Activated B cell treated with CpG ODN at 0.5 μM for 24 hours (primary cell): Measurements from ENCODE around the gene SPATA46. TPM values are rescaled to one million over a fixed set of nuclear protein-coding genes. Genes with fewer than 3 reads are reported as not detected.

Experiments
- ATAC-seq: fragments of 200-7000 bp; cut with Tn5 transposase; one replicate; pipeline ENCODE4 v1.10.0; 2021; ENCODE audit warnings: low read depth, mild to moderate bottlenecking, moderate library complexity
- CTCF ChIA-PET: fragments of 350-600 bp; sonication (Branson Sonifier 250); formaldehyde crosslinking; loops from one replicate; lab custom pipeline; 2021; ENCODE audit warnings: antibody characterized with exemption; lab: Charles Lee
- POLR2A ChIA-PET: fragments of 350-600 bp; sonication (Branson Sonifier 250); formaldehyde crosslinking; loops from one replicate; lab custom pipeline; 2021; ENCODE audit warnings: antibody characterized with exemption; lab: Charles Lee
- DNase-seq: peaks from one replicate; pipeline ENCODE4 v3.0.0; 2022
- H3K27ac Mint-ChIP-seq: one replicate; pipeline ENCODE4 v1.8.0; 2020; ENCODE audit warnings: mixed read lengths
- H3K27me3 Mint-ChIP-seq: one replicate; pipeline ENCODE4 v1.8.0; 2021; ENCODE audit warnings: mixed read lengths
- H3K36me3 Mint-ChIP-seq: one replicate; pipeline ENCODE4 v1.8.0; 2021; ENCODE audit warnings: low read depth, mixed read lengths
- H3K4me1 Mint-ChIP-seq: one replicate; pipeline ENCODE4 v1.8.0; 2021; ENCODE audit warnings: mixed read lengths
- H3K4me3 Mint-ChIP-seq: one replicate; pipeline ENCODE4 v1.8.0; 2020; ENCODE audit warnings: mild to moderate bottlenecking, mixed read lengths
- H3K9me3 Mint-ChIP-seq: one replicate; pipeline ENCODE4 v1.8.0; 2020; ENCODE audit warnings: mixed read lengths
- intact Hi-C: fragments of 100-400 bp; cut with micrococcal nuclease; formaldehyde crosslinking; loops from one replicate; pipeline ENCODE4 v1.15.1; 2024
- total RNA-seq: library from RNA; stranded (reverse); gene quantifications from 2 replicates; pipeline ENCODE4 v1.2.3, GENCODE V29; 2022
- TF ChIP-seq, protein P1 (sequence below): fragments of 200-600 bp; IDR thresholded peaks from one replicate; pipeline ENCODE4 v1.8.0; 2022; ENCODE audit warnings: antibody characterized with exemption, mild to moderate bottlenecking

SPATA46 gene
- total RNA-seq, 1 donor from 2014 or later, result not detected

DNA sequence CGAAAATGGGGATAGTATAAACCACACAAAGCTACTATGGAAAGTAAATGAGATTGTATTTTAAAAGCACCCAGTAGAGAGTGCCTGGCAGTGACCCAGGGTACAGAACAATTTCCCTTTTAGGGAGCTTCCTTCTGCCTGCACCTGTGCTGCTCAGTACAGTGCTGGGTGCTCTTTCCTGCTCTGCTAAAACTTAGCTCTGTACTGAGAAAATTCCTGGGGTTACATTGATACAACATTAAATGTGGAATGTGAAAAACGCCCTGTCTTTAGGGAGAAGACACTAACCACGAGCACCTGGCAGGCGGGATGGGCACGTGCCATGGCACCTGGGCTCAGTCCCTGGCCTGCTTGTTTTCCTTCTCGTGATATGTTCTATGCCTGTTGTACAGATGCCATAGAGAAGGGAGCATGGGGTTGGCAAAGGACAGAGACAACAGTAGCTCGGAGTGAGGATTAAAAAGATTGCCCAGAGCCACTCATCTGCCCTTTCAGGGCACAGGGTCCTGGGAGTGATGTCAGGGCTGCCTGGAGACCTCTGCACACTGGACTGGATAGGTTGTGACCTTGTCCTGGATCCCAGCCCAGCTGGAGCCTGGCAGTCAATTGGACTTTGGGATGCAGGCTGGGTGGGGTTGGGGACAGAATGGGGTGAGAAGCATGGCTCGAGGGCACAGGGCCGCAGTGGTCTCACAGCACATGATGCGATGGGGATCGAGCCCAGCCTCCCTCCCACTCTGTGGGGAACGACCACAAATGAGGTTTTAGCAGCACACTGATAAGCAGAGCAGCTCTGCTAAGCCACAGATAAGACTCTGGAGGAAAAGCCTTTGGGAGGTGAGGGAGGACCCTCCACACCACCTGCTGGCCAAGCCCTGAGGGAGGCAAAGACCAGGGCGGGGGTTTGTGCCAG lies 4.2 kb downstream of the SPATA46 start:
- intact Hi-C loops, result no loop called here
- ATAC-seq, result no peak

DNA sequence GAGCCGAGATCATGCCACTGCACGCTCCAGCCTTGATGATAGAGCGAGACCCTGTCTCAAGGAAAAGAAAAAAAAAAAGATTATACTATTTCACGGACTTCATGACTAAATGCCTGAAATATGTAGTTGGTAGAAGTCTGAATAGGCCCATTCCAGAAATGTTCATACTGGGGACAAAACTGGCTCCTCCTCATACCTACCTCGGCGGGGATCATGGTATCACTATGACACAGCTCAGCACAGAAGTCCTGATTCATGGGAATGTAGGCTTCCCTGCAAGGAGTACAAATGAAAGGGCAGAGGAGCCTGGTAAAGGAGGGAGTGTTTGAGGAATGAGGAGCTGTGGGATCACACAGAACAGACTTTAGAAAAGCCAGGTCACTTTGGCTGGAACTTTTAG lies 5.0 kb downstream of the SPATA46 start:
- intact Hi-C loops, result no loop called here
- no peaks in the 10 kb centered on the region for H3K9me3 Mint-ChIP-seq
- H3K27ac Mint-ChIP-seq, result no peak overlapping the region
- POLR2A ChIA-PET, result no interaction called here
- TF ChIP-seq, protein P1, sequence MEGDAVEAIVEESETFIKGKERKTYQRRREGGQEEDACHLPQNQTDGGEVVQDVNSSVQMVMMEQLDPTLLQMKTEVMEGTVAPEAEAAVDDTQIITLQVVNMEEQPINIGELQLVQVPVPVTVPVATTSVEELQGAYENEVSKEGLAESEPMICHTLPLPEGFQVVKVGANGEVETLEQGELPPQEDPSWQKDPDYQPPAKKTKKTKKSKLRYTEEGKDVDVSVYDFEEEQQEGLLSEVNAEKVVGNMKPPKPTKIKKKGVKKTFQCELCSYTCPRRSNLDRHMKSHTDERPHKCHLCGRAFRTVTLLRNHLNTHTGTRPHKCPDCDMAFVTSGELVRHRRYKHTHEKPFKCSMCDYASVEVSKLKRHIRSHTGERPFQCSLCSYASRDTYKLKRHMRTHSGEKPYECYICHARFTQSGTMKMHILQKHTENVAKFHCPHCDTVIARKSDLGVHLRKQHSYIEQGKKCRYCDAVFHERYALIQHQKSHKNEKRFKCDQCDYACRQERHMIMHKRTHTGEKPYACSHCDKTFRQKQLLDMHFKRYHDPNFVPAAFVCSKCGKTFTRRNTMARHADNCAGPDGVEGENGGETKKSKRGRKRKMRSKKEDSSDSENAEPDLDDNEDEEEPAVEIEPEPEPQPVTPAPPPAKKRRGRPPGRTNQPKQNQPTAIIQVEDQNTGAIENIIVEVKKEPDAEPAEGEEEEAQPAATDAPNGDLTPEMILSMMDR, result no peak
- H3K27me3 Mint-ChIP-seq, result peaks cover 3% of the 10 kb centered on the region
- DNase-seq, result no peak
- ATAC-seq, result no peak
- H3K4me1 Mint-ChIP-seq, result no peaks in the 10 kb centered on the region
- CTCF ChIA-PET, result no interaction called here
- H3K4me3 Mint-ChIP-seq, result no peak overlapping the region
- no peaks in the 10 kb centered on the region for H3K36me3 Mint-ChIP-seq

More for the DNA sequence above, 4.2 kb downstream of the SPATA46 start:
- TF ChIP-seq, protein P1, result no peak
- H3K27ac Mint-ChIP-seq, result no peak overlapping the region
- no peak for DNase-seq
- peaks cover 3% of the 10 kb centered on the region for H3K27me3 Mint-ChIP-seq
- no peaks in the 10 kb centered on the region for H3K4me1 Mint-ChIP-seq
- no peaks in the 10 kb centered on the region for H3K9me3 Mint-ChIP-seq
- CTCF ChIA-PET, result no interaction called here
- H3K4me3 Mint-ChIP-seq, result no peak overlapping the region
- H3K36me3 Mint-ChIP-seq, result no peaks in the 10 kb centered on the region
- POLR2A ChIA-PET, result no interaction called here

DNA sequence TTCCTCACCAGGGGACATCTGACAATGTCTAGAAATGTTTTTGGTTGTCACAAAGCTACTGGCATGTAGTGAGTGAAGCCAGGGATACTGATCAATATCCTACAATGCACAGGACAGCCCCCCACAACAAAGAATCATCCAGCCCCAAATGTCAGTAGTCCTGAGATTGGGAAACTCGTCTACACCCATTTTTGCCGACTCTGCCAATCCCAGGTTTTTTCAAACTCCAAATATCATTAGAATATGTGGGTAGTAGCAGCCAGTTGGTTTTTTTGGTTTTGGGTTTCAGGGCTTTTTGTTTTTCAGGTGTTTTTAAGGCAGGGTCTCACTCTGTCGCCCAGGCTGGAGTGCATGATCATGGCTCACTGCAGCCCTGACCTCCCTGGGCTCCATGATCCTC lies 5.9 kb downstream of the SPATA46 start:
- CTCF ChIA-PET, result no interaction called here
- ATAC-seq, result no peak
- H3K27ac Mint-ChIP-seq, result no peak overlapping the region

DNA sequence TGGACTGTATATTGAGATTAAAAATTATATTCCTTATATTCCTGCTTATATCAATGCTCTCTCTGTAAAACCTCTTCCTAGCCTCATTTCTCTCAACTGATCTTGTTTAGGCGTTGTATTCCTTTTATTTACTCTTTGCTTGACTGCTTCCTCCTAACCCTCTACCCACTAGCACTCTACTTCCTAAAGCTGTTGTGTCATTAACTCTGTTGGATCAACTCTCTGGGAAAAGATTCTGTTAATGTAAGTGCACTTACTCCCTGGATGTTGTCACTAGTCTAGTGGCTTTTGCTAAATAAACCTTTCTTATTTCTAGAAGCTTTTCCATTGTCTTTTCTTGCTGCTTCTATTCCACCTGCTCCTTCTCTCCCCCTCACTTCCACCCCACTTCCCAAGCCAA lies 6.5 kb downstream of the SPATA46 start:
- H3K4me1 Mint-ChIP-seq, result no peaks in the 10 kb centered on the region
- ChIA-PET CTCF (no interaction called here), POLR2A (no interaction called here)
- intact Hi-C loops, result no loop called here
- DNase-seq (no peak), ATAC-seq (no peak)
- no peaks in the 10 kb centered on the region for H3K36me3 Mint-ChIP-seq
- TF ChIP-seq, protein P1, result no peak
- no peaks in the 10 kb centered on the region for H3K9me3 Mint-ChIP-seq
- no peak overlapping the region for H3K27ac Mint-ChIP-seq
- H3K27me3 Mint-ChIP-seq, result peaks cover 3% of the 10 kb centered on the region
- no peak overlapping the region for H3K4me3 Mint-ChIP-seq

More for the DNA sequence above, 5.9 kb downstream of the SPATA46 start:
- Mint-ChIP-seq H3K27me3 (peaks cover 3% of the 10 kb centered on the region), H3K4me1 (no peaks in the 10 kb centered on the region), H3K4me3 (no peak overlapping the region), H3K36me3 (no peaks in the 10 kb centered on the region), H3K9me3 (no peaks in the 10 kb centered on the region)
- TF ChIP-seq, protein P1, result no peak
- POLR2A ChIA-PET, result no interaction called here
- intact Hi-C loops, result no loop called here
- no peak for DNase-seq

DNA sequence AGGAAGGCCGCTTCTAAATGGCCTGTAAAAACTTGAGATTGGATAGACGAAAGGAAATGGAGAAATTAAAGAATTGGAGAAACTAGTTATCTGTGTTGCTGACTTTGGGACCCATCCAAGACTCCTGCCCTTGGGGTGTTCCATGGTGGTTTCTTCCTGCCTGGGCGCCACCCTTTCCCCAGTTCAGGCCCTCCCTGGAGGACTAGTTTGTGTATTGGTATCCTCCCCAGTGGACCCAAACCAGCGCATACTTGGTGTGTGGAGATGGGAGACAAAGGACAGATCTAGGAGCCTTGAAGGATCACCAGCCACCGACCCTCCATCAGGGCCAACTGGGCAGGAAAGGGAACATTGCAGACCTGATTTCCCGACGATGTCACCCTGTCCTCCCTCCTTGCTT lies 7.1 kb downstream of the SPATA46 start:
- ChIA-PET CTCF (no interaction called here), POLR2A (no interaction called here)
- Mint-ChIP-seq H3K36me3 (no peaks in the 10 kb centered on the region), H3K4me3 (no peak overlapping the region), H3K9me3 (no peaks in the 10 kb centered on the region), H3K27ac (no peak overlapping the region), H3K4me1 (no peaks in the 10 kb centered on the region), H3K27me3 (peaks cover 3% of the 10 kb centered on the region)
- DNase-seq (no peak), ATAC-seq (no peak)
- intact Hi-C loops, result no loop called here
- TF ChIP-seq, protein P1, result no peak
